GM19324 (cell line): ENCODE data around the gene SLC22A15.
"Not testable (repeated sequence)": the region's sequence is repeated elsewhere in the genome, so short reads cannot be mapped to it uniquely, and the experiment has no call there.

Source experiments
- ATAC-seq: cut with Tn5 transposase; IDR thresholded peaks from one replicate; pipeline ENCODE4 v1.9.1; 2021; ENCODE audit warnings: mild to moderate bottlenecking, moderate library complexity; ENCODE audit not compliant: unreplicated experiment, low FRiP score

SLC22A15 gene

GRCh38 chr1:115976062-115976920, at the start of gene SLC22A15:
Gene SLC22A15, plus strand, starts transcription at chr1:115976513. Its CDS starts 115 bp downstream, at chr1:115976628.
- peak; percentile 87 for ATAC-seq

- no peak for ATAC-seq
These were observed 48.3 kb upstream of the SLC22A15 start for GRCh38 chr1:115927971-115928370.

- ATAC-seq, result no peak
These were observed 46.4 kb upstream of the SLC22A15 start for GRCh38 chr1:115929881-115930280.

GRCh38 chr1:115933625-115934024, 42.7 kb upstream of the SLC22A15 start:
- ATAC-seq, result no peak

GRCh38 chr1:115939455-115939854, 36.9 kb upstream of the SLC22A15 start:
- no peak for ATAC-seq

DNA sequence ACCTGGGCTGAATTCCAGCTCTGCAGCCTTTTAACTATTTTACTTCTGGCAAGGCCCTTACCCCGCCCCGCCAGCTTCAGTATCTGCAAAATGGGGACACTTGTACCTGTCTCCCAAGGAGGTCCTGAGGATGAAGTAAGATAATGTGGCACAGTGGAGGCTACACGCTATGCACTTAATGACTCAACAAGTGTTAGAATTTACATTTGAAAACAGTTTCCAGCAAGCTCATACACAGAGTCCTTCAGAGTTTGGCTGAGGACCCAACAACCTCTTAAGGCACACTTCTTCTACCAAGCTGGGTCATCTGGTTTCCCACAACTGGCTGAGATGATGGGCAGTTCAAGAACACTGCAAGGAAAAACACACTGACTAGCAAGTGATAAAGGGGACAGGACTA, 30.2 kb upstream of the SLC22A15 start:
- ATAC-seq, result no peak

- ATAC-seq, result no peak
These were observed 27.2 kb upstream of the SLC22A15 start for GRCh38 chr1:115949156-115949555.

DNA sequence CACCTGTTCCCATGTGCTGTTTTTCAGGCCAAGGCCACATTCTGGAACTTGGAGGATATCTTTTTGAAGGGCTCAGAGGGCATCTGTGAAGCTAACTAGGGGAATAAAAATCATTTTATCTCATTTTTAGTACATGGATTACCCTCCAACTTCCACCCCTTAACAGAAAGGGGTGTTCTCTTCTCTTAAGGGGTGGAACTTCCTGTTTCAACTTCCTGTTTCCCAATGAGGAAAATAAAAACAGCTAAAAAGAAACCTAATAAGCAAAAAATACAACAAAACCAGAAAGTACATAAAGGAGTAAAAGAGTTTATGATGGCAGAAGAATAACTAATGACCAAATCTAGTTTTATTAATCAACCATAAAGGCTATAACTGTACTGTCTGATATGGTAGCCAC, 24.8 kb upstream of the SLC22A15 start:
- ATAC-seq, result no peak

DNA sequence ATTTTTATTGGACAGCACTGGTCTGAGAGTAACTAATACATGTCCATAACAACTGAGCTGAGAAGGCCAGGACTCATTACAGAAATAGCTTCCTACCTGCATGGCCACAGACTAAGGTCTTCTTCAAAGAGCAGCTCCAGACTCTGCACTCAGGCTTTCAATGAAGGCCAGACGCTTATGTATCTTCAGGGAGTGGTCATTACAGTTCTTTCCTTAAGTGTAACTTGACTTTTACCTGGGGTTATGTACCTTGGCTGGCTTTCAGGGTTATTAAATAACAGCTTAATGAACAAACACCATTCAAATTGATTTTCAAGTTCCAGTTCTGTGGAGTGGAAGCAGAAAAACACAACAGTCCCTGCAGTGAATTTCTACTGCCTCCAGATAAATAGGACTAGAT, 23.8 kb upstream of the SLC22A15 start:
- ATAC-seq, result no peak

GRCh38 chr1:115953180-115953579, 23.1 kb upstream of the SLC22A15 start:
- ATAC-seq, result no peak

DNA sequence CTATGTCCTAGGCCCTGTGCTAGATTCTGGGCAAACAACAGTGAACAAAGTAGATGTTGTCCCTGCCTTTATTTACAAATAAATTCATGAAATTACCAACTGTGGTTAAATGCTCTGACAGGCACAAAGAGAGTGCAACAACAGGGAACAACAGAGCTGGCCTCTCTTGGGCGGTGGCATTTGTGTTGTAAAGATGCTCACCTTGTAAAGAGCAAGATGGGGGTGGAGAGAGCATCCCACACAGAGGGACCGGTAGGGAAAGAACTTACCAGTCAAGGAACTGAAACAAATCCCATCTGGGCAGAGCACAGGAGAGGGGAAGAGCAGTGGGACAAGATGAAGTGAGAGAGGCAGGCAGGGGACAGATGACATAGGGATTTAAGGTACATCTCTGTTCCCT, 21.6 kb upstream of the SLC22A15 start:
- no peak for ATAC-seq

- ATAC-seq, result no peak
These were observed 21.1 kb upstream of the SLC22A15 start for GRCh38 chr1:115955228-115955627.

DNA sequence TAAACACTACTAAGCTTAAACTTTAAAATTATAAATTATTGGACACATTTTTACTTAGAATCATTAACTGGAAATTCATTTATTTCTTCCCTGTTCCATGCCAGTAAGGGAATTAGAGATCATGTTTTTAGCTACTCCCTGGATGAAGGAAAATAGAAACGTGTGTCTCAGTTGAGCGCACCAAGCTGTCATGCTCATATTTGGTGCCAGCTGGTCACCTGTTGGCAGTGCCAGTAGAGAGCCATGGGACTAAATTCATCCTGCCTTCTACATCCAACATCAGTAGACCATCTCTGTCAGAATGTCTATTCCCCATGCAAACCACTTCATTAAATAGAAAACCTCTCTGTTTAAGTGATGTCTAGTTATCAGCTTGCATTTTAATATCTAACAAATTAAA, 17.4 kb upstream of the SLC22A15 start:
- no peak for ATAC-seq

DNA sequence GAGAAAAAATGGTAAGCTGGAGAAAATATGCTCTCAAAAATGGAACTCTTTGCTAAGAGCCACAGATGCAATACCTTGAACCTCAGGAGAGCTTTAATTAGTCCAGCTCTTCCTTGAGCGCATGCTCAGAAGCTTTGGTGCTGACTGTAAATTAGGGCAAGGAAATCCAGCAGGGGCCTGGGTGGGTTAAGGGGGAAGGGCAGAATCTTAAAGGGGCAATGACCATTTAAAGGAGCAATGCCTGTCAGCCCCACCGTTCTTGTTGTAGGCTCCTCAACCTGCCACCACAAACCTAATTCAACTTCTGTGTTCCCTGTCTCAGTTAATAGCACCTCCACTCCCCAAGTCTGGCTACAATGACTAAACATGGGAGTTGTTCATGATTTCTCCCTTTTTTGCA, 6.8 kb upstream of the SLC22A15 start:
- no peak for ATAC-seq

DNA sequence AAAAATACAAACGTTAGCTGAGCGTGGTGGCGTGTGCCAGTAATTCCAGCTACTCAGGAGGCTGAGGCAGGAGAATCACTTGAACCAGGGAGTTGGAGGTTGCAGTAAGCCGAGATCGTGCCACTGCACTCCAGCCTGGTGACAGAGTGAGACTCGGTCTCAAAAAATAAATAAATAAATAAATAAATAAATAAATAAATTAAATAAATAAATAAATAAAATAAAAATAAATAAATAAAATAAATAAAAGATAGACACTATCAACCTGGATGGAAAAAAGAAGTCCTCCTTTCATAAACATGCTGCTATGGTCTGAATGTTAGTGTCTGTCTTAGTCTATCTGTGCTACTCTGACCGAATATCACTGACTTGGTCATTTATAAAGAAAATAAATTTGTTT, 4.5 kb upstream of the SLC22A15 start:
- ATAC-seq, result not testable (repeated sequence)

DNA sequence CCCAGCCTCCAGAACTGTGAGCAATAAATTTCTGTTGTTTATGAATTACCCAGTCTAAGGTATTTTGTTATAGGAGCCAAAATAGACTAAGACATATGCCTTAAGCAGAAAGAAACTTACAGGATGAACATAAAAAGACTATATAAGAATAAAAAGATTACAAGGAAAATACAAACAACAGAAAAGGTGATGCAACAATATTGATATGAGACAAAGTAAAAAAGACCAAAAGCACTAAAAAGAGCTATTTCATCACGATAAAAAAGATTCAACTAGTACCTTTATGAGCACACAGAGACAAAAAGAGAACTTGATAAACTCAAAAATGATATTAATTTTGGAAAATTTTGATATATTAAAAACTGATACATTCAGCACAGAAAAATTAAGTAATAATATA, 3.2 kb upstream of the SLC22A15 start:
- ATAC-seq, result no peak

GRCh38 chr1:115975569-115976061, 698 bp upstream of the SLC22A15 start:
- ATAC-seq, result no peak

- no peak for ATAC-seq
These were observed 697 bp downstream of the SLC22A15 start for GRCh38 chr1:115976921-115977498.

- ATAC-seq, result no peak
These were observed 1.4 kb downstream of the SLC22A15 start for GRCh38 chr1:115977499-115978258.

DNA sequence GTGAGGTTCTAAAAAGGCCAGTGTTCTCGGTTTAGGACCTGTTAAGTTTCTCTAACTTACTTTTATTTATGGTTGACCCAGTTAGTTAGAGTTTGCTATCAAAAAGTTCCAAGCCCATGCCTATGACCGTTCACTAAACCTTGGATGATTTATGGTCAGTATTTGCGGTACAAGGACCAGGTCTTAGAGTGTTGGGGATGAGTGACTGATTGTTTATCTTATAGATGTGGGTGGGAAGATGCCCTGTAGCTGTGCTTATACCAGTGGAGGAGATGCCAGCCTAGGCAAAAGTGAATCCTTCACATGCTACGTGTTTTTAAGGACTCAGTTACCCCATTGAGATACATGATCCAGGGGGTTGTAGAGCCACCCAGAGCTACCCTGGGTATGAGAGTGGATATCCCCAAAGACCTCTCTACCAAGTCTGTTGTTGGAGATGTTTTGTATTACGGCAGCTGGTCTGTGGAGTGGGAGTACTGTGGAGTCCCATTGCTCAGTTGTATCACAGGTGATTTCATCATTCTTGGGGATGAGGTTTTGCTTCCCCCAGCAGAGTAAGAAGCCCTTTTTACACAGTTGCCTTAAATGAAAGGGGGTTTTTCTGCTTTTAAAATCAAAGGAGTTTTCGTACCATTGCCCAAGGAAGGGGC, 2.1 kb downstream of the SLC22A15 start:
- ATAC-seq, result no peak

DNA sequence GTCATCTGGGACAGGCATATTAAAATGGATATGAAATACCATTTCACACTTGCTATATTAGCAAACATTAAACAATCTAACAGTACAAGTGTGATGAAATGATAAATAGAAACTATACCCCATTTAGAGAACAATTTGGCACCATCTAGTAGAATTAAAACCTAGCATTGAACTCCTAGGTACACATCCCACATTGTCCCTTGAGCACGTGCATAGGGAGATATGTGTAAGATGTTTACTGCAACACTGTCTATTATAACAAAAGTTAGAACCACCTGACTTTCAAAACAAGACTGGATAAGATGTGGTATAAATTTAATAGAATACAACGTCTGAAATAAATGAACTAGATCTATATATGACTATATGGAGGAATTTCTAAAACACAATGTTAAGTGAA, 3.8 kb downstream of the SLC22A15 start:
- no peak for ATAC-seq
